Esophagus squamous epithelium (tissue), 5 donors: ENCODE data around the gene TNFSF8. TPM values are rescaled to one million over a fixed set of nuclear protein-coding genes. Genes with fewer than 3 reads are reported as not detected.
A peak's percentile ranks its signal among the peaks of the same experiment; 100 is the strongest.

Source experiments
- DNase-seq: peaks from one replicate; lab custom pipeline; 2025; lab: John Stamatoyannopoulos, UW
- H3K27ac ChIP-seq, 4 donors: fragments of 200-600 bp; sonication (generic); one replicate each; pipeline ENCODE4 v1.5.1; 2016 to 2019; ENCODE audit warnings: mild to moderate bottlenecking in 1 of 4
- H3K27me3 ChIP-seq, 4 donors: fragments of 200-600 bp; sonication (generic); 1 replicate in 3 of 4; 2 replicates in 1 of 4; pipeline versions ENCODE4 v1.5.1 to v1.6.0; 2017 to 2021; ENCODE audit warnings: antibody characterized with exemption in 1 of 4
- H3K36me3 ChIP-seq, 3 donors: fragments of 200-600 bp; sonication (generic); one replicate each; pipeline ENCODE4 v1.5.1; 2016 to 2019
- H3K4me1 ChIP-seq, 3 donors: fragments of 200-600 bp; sonication (generic); one replicate each; pipeline ENCODE4 v1.5.1; 2017 to 2019
- H3K4me3 ChIP-seq, 4 donors: fragments of 200-600 bp; sonication (generic); 1 replicate in 3 of 4; 2 replicates in 1 of 4; pipeline ENCODE4 v1.5.1; 2016 to 2019; ENCODE audit warnings: mild to moderate bottlenecking in 2 of 4, moderate library complexity in 1 of 4
- H3K9me3 ChIP-seq, 3 donors: fragments of 200-600 bp; sonication (generic); one replicate each; pipeline ENCODE4 v1.5.1; 2016 to 2019
- CTCF ChIP-seq, 6 experiments: fragments of 450-650 bp in 4 of 6; fragments of 200-600 bp in 2 of 6; sonication (generic) in 2 of 6; IDR thresholded peaks; one replicate each; pipeline ENCODE4 v1.5.1; 2016 to 2019; ENCODE audit warnings: antibody characterized with exemption in 6 of 6, mild to moderate bottlenecking in 4 of 6, moderate library complexity in 4 of 6
- POLR2A ChIP-seq, 4 donors: fragments of 450-650 bp; IDR thresholded peaks; one replicate each; pipeline ENCODE4 v1.6.1; 2017; ENCODE audit warnings: antibody characterized with exemption in 4 of 4, mild to moderate bottlenecking in 4 of 4, moderate library complexity in 3 of 4
- WGBS, 2 donors: methylation state at CpG; one replicate each; pipeline ENCODE4 v1.1.5; 2018; 5-methylcytosine and 5-hydroxymethylcytosine counted together
- intact Hi-C: fragments of 100-400 bp; cut with DNase I; formaldehyde crosslinking; loops from one replicate; pipeline ENCODE4 v1.15.0; 2022
- total RNA-seq, 4 donors: library from RNA; depleted of rRNA; stranded (reverse); fragments of >200 nt; gene quantifications; one replicate each; pipeline ENCODE4 v1.1.0, GENCODE V29; 2016
- donor health status: DM: yes; HTN: yes; CAD: no.

The TNFSF8 gene
- total RNA-seq, 4 donors from 2014 or later = 0.21 to 6.5 (median 0.41) TPM

- H3K9me3 ChIP-seq = no peaks in the 10 kb centered on the region
- TF ChIP-seq CTCF (IDR thresholded peaks at IDR 0.05) (no peak), POLR2A (IDR thresholded peaks at IDR 0.05) (no peak)
- H3K27me3 ChIP-seq = no peaks in the 10 kb centered on the region
- DNase-seq = no peak
- H3K36me3 ChIP-seq = no peaks in the 10 kb centered on the region
- 17 to 36% methylated on average over 2 of the region's 2 CpGs for WGBS, 2 donors
- no peak overlapping the region for H3K4me3 ChIP-seq
- H3K27ac ChIP-seq = no peak overlapping the region
- H3K4me1 ChIP-seq = peaks cover 0 to 12% (median 0%) of the 10 kb centered on the region in 3 donors
- intact Hi-C loops = no loop called here
Observed at GRCh38 chr9:114855488-114855887, 74.9 kb downstream of the TNFSF8 start.

GRCh38 chr9:114854736-114855355 is 75.5 kb downstream of the TNFSF8 start:
- Histone ChIP-seq H3K36me3 (no peaks in the 10 kb centered on the region), H3K4me1 (peaks cover 0 to 12% (median 0%) of the 10 kb centered on the region in 3 donors), H3K27me3 (no peaks in the 10 kb centered on the region), H3K27ac (no peak overlapping the region), H3K4me3 (no peak overlapping the region), H3K9me3 (no peaks in the 10 kb centered on the region)
- intact Hi-C loops = no loop called here
- DNase-seq = no peak
- TF ChIP-seq POLR2A (IDR thresholded peaks at IDR 0.05) = no peak
- no peak for TF ChIP-seq CTCF (IDR thresholded peaks at IDR 0.05)
- WGBS, 2 donors = 86 to 95% methylated on average over 6 of the region's 7 CpGs

GRCh38 chr9:114853071-114853855 is 77.1 kb downstream of the TNFSF8 start:
- intact Hi-C loops = no loop called here

GRCh38 chr9:114852050-114852594 is 78.3 kb downstream of the TNFSF8 start:
- TF ChIP-seq POLR2A (IDR thresholded peaks at IDR 0.05) (no peak), CTCF (IDR thresholded peaks at IDR 0.05) (no peak)
- Histone ChIP-seq H3K27ac (peak overlapping the region in 1 of 4 donors; percentile 25), H3K36me3 (no peaks in the 10 kb centered on the region), H3K4me3 (no peak overlapping the region), H3K4me1 (peaks cover 0 to 12% (median 0%) of the 10 kb centered on the region in 3 donors), H3K27me3 (no peaks in the 10 kb centered on the region), H3K9me3 (no peaks in the 10 kb centered on the region)
- no peak for DNase-seq
- 26 to 36% methylated on average over 4 of the region's 4 CpGs for WGBS, 2 donors
- intact Hi-C loops = no loop called here

More at GRCh38 chr9:114853071-114853855, 77.1 kb downstream of the TNFSF8 start:
- TF ChIP-seq CTCF (IDR thresholded peaks at IDR 0.05) (no peak), POLR2A (IDR thresholded peaks at IDR 0.05) (no peak)
- Histone ChIP-seq H3K27ac (no peak overlapping the region), H3K9me3 (no peaks in the 10 kb centered on the region), H3K27me3 (no peaks in the 10 kb centered on the region), H3K36me3 (no peaks in the 10 kb centered on the region), H3K4me3 (no peak overlapping the region), H3K4me1 (peaks cover 0 to 12% (median 0%) of the 10 kb centered on the region in 3 donors)
- DNase-seq = no peak
- WGBS, 2 donors = 72 to 77% methylated on average over 3 of the region's 3 CpGs

- Histone ChIP-seq H3K9me3 (no peaks in the 10 kb centered on the region), H3K36me3 (no peaks in the 10 kb centered on the region), H3K4me1 (peaks cover 0 to 12% (median 0%) of the 10 kb centered on the region in 3 donors), H3K27ac (no peak overlapping the region), H3K27me3 (no peaks in the 10 kb centered on the region), H3K4me3 (no peak overlapping the region)
- no peak for DNase-seq
- intact Hi-C loops = no loop called here
- TF ChIP-seq CTCF (IDR thresholded peaks at IDR 0.05) = no peak
- TF ChIP-seq POLR2A (IDR thresholded peaks at IDR 0.05) = no peak
- 75 to 80% methylated on average over 3 of the region's 3 CpGs for WGBS, 2 donors
Observed at GRCh38 chr9:114851306-114851705, 79.1 kb downstream of the TNFSF8 start.
